HG03460 (cell line): ENCODE data around the gene FSTL1.
"Not testable (repeated sequence)": the region's sequence is repeated elsewhere in the genome, so short reads cannot be mapped to it uniquely, and the experiment has no call there.

Experiments
- ATAC-seq: cut with Tn5 transposase; IDR thresholded peaks from one replicate; pipeline ENCODE4 v1.9.1; 2021; ENCODE audit not compliant: unreplicated experiment

FSTL1 gene

DNA sequence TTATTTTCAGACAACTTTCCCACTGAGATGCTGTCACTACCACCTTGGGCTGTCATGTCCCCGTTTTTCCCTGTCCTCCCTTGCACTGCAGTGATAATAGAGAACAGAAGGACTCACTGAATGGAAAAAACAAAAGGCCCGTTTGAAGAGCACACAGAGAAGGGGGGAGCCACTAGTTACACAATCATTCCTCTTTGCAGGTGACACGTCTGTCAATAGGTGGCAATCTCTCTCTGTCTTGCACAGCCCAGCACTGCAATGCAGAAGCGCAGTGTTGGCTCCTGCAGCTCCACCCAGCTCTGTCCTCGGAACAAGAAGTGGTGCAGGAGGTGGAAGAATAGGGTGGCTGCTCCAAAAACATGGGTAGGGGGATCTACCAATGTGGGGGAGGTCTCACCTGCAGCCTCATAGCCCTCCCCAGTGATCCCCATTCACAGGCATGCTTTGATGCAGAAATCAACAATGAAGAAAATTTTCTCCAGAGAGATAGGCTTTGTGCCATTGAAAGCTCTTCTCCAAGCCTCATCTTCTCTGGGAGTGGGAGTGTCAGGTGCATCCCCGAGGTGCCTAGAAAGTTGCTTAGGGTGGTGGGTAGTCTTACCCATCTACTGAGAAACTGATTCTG, 31.8 kb downstream of the FSTL1 start:
- ATAC-seq, result peak; percentile 42

DNA sequence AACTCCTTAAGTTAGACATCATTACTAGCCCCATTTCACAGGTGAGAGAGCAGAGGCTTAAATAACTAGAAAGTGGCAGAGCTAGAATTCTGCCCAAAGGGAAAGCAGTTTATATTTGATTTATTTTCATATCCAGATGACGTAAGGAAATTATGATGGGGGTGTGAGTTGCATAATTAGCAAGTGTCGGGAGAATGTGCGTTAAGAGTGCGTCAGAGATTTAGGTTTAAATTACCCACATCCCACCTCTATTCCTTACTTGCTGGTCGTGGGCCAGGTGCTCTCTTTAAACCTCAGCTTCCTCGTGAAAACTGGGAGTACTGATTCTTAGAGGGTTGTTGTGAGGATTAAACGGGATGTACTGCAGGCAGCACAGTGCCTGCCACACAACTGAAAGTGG, 32.3 kb downstream of the FSTL1 start:
- no peak for ATAC-seq

DNA sequence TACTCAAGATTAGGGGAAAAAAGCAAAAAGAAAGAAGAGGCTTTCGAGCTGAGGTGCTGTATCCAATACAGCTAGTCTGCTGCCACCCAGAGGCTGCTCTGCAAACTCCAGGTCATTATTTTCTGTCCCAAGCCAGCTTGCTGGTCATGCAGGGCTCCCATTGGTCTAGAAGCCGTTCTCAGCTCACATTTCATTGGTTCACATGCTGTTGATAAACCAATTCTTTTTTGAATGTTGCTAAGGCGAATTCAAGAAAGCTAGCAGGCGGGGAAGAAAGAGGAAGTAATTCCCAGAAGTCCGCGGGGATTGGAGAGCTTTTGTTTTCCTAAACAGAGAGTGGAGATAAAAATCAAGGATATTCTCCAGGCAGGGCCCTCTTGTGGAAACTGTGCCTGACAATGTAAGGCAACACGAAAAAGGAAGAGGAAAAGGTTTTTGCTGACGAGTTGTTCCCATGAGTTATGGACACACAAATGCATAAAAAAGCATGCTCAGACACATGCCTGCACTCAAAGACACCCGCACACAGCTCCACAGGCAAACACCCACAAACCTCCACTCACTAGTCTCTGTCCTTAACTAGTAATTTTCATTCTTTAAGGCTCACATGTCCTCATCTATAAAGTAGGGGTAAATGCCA, 33.4 kb downstream of the FSTL1 start:
- ATAC-seq, result peak; percentile 99

DNA sequence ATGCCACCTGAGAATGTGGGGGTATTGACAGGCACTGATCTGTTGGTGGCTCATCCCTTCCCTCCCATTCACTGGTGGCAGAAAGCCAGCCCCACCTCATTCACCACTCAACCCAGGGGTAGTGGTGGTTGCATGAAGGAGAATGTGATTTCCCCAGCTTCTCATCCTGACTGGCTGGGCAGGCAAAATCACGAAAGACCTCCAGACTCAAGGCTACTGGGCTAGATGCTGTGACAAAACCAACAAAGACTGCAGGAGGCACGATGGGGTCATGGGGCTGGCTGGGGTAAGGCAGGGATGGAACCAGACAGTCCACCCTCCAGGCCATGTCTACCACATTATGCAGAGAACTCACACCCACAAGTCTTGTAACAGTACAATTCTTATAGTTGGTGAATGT, 33.9 kb downstream of the FSTL1 start:
- peak; percentile 22 for ATAC-seq

DNA sequence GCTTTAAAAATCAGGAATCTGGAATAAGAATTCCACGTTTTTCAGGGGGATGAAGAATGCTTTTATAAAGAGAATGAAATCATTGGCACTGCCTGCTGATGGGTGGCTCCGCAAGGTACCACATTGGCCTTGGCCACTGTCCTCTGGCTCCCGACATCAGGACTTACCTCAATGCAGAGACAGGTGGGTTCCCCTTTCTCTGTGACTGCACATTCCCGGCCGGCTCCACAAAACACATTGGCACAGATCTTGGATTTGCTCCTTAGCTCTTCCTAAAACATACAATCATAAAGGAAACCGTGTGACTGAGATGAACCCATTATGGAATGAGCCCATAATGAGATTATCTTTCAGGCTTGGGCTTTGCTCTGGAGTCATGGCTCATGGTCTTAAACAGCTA, 35.0 kb downstream of the FSTL1 start:
- ATAC-seq, result no peak

DNA sequence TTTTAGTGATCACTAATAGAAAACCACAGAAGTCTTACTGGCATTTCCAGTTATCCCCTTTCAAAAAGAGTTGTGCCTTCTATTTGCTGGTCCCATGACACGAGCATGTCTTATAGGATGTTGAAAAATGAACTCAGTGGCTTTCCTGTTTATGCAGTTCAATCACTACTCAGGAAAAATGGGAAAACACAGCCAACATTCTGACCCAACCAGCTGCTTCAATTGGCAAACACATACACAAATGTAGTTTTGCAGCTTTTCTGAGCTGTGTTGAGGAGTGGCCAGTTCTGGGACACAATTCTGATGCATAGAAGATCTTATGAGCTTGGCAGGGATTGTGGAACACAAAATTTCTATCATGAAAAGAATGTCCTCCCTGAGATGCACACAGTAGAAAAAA, 40.3 kb downstream of the FSTL1 start:
- ATAC-seq, result no peak

DNA sequence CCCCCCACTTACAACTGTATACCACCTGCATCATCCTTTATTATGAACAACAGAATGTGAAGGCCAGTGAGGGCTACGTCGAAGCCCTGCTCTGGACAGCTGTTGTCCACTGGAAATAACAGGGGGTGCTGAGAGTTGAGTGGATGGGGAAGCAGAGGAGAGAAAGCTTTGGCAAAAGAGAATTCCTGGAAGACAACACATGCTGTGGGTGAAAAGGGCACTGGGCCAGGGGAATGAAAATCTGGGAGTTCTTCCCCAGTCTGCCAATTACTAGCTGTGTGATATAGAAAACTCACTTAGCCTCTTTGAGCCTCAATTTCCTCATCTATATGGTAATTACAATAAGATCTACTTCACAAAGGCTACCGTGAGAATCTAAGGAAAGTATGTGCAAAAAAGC, 40.7 kb downstream of the FSTL1 start:
- ATAC-seq, result no peak

DNA sequence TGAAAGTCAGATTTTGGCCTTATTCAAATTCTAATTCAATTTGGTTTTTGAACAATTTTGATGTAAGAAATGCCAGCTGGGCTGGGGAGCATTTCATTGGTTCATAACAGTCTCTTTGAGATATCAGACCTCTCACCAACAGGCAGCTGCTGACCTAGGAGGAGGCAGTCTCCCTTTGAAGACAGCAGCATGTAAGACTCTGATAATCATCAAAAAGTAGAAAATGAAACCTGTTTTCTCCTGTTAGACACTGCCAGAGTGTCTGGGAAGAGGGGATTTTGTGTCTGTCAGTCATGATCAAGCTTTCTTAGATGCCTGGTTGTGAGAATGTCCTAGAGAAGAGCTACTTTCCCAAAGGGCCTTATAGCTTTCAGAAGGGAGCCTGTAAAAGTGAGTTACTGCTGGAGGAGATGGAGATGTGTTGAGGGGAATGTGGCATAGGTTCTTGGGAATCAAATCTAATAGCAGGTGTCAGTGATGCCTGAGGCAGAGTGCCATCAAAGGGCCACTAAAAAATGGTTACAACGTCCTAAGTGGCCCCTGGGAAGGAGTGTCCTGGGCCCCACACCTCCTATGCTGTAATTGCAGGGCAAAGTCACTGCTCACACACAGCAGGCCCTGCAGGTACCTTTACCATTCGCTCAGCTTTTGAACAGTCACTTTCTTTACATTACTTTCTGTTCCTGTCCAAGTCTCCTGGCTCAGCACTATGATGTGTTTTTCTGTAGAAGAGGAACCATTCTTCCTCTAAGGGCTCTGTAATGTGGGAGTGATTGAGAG, 43.1 kb downstream of the FSTL1 start:
- ATAC-seq, result no peak

DNA sequence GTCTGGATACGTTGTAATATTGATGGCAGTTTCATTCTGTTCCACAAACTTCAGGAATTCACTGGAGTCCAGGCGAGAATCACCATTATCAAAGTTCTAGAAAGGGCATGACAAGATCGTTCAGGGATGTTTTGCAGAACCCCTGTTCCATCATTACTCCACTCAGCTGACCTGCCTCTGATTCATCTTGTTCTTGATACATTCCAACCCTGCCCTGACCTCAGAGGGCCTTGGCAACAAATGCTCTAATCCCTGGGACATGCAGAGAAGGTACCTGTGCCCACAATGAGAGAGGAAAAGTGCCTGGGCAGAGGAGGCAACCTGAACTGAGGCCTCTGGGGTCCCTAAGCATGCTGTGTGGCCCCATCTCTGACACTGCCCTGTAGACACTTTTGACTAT, 45.9 kb downstream of the FSTL1 start:
- no peak for ATAC-seq

DNA sequence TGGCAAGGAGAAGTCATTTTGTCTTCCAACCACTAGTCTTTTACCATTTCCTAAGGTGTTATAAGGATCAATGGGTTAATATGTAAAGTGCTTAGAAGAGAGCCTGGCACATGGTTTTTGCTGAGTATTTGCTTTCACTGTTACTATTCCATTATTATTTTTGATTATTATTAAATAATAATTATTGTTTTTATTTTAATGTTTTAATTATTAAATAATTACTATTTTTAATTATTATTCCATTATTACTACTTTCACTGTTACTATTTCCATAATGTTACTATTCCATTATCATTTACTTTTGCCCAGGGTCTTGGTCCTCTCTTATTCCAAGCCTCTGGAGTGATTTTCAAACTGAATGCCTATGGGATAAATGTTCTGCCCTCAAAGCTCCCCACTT, 48.5 kb downstream of the FSTL1 start:
- no peak for ATAC-seq

DNA sequence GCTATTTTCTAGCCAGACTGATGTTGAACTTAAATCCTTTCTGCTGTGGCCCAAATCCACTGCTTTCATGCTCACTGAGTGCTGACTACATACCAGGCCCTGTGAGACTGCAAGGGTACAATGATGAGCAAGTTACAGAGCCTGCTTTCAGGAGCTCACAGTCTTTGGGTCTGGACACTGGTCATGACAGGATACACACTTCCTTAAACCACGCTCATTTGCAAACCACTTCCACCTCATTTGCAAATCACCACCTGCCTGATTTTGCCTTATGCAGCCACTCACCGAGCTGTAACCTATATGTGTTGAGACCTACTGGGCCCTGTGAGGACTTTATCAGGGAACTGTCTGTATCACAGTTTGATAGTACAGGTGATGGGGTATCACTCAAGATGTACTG, 51.4 kb downstream of the FSTL1 start:
- peak; percentile 94 for ATAC-seq

DNA sequence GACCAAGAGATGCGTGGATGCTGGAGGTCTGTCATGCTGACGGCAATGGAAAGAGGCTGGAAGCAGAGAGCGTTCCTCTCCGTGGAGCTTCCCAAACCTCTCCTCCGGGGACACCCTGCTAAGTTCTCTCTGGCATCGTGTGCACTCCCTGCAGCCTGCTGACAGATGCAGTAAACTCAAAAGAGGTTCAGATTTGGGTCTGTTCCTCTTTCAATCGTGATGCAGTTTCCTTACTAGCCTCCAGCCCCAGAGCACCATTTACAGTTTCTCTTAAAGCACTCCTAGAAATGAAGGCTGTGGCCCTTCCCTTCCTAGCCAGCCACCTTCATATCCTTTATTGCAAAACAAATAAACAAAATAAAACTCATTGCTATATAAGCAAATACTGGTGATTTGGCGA, 54.3 kb downstream of the FSTL1 start:
- no peak for ATAC-seq

DNA sequence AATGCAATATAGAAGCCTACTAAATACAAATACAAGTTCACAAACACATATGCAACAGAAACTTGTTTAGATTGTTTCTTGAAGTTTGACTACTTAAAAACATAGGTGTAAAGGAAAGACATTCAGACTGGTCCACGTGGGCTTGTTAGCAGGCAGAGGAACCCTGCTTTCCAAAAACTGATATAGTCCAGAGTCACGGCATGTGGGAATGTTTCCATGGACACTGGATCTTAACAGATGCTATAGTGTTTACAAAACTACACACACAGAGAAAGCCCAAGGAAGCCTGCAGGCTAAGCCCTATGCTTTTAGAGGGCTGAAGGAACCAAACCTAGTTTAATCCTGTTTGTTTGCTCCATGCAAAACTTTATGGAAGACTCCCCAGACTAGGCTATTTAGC, 56.4 kb downstream of the FSTL1 start:
- ATAC-seq, result no peak

DNA sequence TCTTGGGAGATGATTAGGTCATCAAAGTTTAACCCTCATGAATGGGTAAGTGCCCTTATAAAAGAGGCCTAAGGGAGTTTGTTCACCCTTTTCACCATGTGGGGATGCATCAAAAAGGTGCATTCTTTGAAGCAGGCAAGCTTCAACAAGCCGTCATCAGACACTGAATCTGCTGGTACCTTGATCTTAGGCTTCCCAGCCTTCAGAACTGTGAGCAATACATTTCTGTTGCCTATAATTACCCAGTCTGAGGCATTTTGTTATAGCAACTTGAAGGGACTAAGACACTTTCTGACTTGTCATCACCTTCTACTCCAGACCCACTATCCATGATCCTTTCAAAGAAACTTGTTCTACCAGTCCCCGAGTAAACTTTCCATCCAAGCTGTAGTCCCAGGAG, 57.0 kb downstream of the FSTL1 start:
- no peak for ATAC-seq

DNA sequence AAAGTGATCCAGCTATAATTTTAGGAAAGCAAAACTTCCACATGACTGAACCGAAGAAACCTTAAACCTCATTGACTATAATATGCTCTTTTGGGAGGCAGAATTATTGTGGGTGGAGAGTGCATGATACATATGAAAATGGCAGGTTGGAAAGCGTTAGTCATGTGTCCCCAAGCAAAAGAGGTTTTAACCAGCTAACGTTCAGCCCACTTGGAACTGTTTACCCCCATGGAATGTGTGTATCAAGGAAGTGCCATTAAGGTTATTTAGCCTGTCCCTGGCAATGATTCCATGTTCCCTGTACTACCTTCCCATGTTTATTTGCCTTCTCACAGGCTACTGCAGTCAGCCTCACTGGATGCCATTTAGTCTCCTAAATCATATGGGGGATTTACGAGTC, 57.5 kb downstream of the FSTL1 start:
- ATAC-seq, result no peak

DNA sequence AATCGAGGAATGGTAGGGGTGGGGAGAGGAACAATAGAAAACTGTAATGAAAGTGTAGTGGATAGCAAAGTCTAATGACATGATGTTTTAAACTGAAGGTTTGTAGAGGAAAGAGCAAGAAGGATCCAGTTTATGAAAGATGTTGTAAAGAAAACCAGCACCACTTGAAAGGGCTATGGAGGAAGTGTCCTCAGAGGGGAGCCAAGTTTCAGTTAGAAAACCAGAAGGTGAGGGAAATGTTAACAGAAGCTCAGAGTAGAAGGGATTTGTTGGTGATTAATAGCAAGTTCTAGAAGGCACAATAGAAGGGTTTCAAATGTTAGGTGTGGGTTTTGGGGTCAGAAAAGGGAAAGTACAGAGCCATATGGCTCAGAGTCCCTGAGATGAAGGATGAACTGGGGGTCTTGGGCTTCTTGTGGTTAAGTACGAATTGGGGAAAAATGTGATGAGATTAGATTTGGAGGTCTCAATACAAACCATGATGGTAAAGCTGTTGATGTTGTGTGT, 67.8 kb downstream of the FSTL1 start:
- no peak for ATAC-seq

DNA sequence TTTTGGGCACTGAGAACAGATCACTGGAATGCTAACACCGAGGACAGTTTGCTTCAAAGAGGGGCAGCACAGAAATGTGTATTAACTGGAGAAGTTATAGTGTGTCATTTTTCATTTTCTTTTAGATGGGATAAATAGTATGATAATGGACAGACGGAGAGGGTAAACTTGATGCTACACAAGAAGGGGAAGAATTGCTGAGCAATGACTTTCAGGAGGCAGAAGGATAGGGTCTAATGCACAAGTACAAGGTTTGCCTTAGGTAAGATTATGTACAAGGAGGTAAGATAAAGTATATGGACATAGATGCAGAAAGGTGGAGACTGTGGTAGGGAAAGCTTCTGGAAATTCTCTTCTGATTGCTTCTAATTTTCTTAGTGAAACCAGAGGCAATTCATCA, 69.3 kb downstream of the FSTL1 start:
- ATAC-seq, result no peak

DNA sequence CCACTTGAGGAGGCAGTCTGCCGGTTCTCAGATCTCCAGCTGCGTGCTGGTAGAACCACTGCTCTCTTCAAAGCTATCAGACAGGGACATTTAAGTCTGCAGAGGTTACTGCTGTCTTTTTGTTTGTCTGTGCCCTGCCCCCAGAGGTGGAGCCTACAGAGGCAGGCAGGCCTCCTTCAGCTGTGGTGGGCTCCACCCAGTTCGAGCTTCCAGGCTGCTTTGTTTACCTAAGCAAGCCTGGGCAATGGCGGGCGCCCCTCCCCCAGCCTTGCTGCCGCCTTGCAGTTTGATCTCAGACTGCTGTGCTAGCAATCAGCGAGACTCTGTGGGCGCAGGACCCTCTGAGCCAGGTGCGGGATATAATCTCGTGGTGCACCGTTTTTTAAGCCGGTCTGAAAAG, 72.8 kb downstream of the FSTL1 start:
- not testable (repeated sequence) for ATAC-seq

DNA sequence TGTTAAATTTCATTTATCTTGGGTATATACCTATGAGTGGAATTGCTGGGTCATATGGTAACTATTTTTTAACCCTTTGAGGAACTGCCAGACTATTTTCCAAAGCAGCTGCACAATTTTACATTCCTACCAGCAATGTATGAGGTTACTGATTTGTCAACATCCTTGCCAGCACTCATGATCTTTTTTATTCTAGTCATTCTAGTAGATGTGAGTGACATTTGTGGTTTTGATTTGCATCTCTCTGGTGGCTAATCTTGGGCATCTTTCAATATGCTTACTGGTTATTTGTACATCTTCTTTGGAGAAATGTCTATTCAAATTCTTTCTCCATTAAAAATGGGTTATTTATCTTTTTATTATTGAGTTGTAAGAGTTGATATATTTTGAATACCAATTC, 80.3 kb downstream of the FSTL1 start:
- peak; percentile 50 for ATAC-seq

DNA sequence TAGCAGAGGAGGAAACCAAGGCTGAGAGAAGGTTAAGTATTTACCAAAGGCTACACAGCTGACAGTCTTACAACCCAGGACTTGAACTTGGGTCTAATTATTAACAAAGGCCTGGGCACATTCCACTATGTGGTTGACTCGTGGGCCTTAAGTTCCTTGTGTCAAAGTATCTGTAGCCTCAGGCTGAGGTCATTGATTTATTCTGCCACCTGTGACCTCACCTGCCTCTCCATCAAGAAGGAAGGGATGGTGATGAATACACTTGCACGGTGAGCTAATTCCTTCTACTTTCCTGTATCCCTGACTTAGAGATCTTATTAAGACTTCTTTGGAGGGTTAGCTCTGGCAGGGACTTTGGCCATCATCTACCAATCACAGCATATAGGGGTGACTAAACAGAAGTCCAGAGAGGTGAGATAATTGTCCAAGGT, 81.7 kb downstream of the FSTL1 start:
- ATAC-seq, result peak; percentile 97

DNA sequence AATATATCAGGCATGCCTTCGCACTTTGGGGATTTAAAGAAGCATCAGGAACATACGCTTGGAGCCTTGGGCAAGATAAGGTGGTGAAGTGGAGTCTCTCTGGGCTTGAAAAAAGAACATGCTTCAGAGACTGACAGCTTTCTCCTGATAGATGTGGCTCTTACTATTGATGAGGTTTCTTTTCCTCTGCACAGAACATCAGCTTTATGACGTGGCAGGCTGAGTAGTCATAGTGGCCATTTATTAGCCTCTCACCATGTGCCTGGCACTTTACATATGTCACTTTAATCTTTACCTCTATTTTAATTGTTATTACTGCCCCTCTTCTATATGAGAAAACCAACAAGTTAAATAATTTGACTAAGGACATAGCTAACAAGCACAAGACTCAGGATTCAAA, 82.6 kb downstream of the FSTL1 start:
- no peak for ATAC-seq

DNA sequence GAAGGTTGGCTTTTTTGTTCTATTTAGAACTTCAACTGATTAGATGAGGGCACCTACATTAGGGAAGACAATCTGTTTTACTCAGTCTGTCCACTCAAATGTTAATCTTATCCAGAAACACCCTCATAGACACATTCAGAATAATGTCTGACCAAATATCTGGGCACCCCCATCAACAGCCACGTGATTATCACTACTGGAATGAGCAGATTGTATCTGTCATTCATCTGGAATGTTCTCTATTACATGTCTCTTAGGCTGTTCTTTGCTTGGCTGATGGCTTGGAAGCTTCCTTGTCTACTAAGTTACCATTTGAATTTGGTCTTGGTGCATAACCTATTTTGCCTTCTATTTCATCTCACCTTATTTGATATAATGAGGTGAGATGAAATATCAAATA, 86.0 kb downstream of the FSTL1 start:
- no peak for ATAC-seq
